Activated T-cell treated with anti-CD3 and anti-CD28 coated beads, Interleukin-2, amount 50 U/mL, for 48 hours (primary cell): Measurements from ENCODE around the gene PTER.

ENCODE experiments used
- DNase-seq, 2 experiments: peaks; one replicate each; pipeline ENCODE4 v3.0.0-alpha.2; 2020

Gene PTER

GRCh38 chr10:16545116-16545736, 108.4 kb downstream of the PTER start:
- peak in 1 of 2 experiments; percentile 19 for DNase-seq

- no peak for DNase-seq
These were observed 111.2 kb downstream of the PTER start for GRCh38 chr10:16547973-16548372.

GRCh38 chr10:16559236-16559773, 122.5 kb downstream of the PTER start:
- DNase-seq: no peak

GRCh38 chr10:16562891-16563290, 126.1 kb downstream of the PTER start:
- DNase-seq: no peak
